ENCODE data around the gene CASP7. TPM values are rescaled to one million over a fixed set of nuclear protein-coding genes. Genes with fewer than 3 reads are reported as not detected.

Gene CASP7
- total RNA-seq, 1 experiment from 2014 or later = 38.2 TPM

DNA sequence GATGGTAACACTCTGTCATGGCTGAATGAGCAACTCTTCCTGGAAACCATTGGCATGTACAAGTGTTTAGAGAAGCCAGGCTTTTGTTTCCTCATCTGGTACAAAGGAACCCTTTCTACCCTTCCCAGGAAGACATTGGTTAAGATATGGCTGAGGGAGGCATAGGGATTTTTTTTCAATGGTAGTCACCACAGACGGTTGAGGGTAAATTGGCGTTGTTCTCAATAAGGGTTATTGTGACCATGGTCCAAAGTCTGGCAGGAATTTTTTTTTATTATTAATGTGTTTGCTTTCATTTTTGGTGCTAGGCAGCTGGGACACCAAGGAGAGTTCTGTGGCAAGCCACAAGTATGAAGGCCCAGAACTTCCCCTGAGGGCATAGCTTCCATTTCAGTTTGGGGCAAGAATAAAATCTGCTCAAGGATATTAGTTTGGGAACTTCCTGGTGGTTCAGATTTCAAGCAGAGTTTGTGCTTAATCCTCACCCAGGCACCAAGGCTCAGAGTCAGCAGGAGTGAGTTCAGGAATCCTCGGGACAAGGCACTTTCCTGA is 71.5 kb downstream of the CASP7 start, which contains the start of gene PLEKHS1:
PLEKHS1 (plus strand) TSS at position 502 of the 552 bp plus-strand sequence. CDS start 3,596 bp downstream, outside the sequence.
- Histone ChIP-seq H3K4me1 (ENCODE audit: control insufficient read depth, insufficient read depth, low read length) (no peaks in the 10 kb centered on the region), H3K27me3 (ENCODE audit: control insufficient read depth, insufficient read depth, low read length) (peaks cover 3% of the 10 kb centered on the region; the same call in 1 of the 2 replicates), H3K36me3 (ENCODE audit: control insufficient read depth, insufficient read depth, low read length) (no peaks in the 10 kb centered on the region), H3K27ac (ENCODE audit: low read length) (no peak within 1 kb of the TSS), H3K4me3 (ENCODE audit: low read depth in 2 of 2, low read length in 2 of 2) (no peak within 1 kb of the TSS), H3K9me3 (ENCODE audit: control insufficient read depth, insufficient read depth, low read depth, low read length) (no peaks in the 10 kb centered on the region)
- no peak for ATAC-seq
- DNase-seq (ENCODE audit: low read depth, low spot score) = no peak
- intact Hi-C loops (cut with micrococcal nuclease; ENCODE audit: unreplicated experiment) = no loop called here
- BruUV-seq (replicated peaks) = no TSS peak
- ChIA-PET CTCF (no interaction called here), POLR2A (no interaction called here)
- in situ Hi-C loops (cut with HindIII; ENCODE audit: low pct_unique_long_range_greater_than_20kb, low sequenced_read_pairs) = no loop called here
- TF ChIP-seq, protein P1, sequence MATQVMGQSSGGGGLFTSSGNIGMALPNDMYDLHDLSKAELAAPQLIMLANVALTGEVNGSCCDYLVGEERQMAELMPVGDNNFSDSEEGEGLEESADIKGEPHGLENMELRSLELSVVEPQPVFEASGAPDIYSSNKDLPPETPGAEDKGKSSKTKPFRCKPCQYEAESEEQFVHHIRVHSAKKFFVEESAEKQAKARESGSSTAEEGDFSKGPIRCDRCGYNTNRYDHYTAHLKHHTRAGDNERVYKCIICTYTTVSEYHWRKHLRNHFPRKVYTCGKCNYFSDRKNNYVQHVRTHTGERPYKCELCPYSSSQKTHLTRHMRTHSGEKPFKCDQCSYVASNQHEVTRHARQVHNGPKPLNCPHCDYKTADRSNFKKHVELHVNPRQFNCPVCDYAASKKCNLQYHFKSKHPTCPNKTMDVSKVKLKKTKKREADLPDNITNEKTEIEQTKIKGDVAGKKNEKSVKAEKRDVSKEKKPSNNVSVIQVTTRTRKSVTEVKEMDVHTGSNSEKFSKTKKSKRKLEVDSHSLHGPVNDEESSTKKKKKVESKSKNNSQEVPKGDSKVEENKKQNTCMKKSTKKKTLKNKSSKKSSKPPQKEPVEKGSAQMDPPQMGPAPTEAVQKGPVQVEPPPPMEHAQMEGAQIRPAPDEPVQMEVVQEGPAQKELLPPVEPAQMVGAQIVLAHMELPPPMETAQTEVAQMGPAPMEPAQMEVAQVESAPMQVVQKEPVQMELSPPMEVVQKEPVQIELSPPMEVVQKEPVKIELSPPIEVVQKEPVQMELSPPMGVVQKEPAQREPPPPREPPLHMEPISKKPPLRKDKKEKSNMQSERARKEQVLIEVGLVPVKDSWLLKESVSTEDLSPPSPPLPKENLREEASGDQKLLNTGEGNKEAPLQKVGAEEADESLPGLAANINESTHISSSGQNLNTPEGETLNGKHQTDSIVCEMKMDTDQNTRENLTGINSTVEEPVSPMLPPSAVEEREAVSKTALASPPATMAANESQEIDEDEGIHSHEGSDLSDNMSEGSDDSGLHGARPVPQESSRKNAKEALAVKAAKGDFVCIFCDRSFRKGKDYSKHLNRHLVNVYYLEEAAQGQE (IDR thresholded peaks at IDR 0.05; ENCODE audit: insufficient read depth in 1 of 2, low read depth in 2 of 2, low read length in 1 of 2) = no peak
- TF ChIP-seq POLR2AphosphoS5 (IDR thresholded peaks at IDR 0.05; ENCODE audit: low read depth, low read length) (no peak), SIN3A (IDR thresholded peaks at IDR 0.05; ENCODE audit: borderline replicate concordance, insufficient read depth, low read depth, low read length) (no peak), TCF7L2 (IDR thresholded peaks at IDR 0.05; ENCODE audit: low read depth, low read length) (no peak)
- TF ChIP-seq, protein P2, sequence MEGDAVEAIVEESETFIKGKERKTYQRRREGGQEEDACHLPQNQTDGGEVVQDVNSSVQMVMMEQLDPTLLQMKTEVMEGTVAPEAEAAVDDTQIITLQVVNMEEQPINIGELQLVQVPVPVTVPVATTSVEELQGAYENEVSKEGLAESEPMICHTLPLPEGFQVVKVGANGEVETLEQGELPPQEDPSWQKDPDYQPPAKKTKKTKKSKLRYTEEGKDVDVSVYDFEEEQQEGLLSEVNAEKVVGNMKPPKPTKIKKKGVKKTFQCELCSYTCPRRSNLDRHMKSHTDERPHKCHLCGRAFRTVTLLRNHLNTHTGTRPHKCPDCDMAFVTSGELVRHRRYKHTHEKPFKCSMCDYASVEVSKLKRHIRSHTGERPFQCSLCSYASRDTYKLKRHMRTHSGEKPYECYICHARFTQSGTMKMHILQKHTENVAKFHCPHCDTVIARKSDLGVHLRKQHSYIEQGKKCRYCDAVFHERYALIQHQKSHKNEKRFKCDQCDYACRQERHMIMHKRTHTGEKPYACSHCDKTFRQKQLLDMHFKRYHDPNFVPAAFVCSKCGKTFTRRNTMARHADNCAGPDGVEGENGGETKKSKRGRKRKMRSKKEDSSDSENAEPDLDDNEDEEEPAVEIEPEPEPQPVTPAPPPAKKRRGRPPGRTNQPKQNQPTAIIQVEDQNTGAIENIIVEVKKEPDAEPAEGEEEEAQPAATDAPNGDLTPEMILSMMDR (IDR thresholded peaks at IDR 0.05) = no peak

DNA sequence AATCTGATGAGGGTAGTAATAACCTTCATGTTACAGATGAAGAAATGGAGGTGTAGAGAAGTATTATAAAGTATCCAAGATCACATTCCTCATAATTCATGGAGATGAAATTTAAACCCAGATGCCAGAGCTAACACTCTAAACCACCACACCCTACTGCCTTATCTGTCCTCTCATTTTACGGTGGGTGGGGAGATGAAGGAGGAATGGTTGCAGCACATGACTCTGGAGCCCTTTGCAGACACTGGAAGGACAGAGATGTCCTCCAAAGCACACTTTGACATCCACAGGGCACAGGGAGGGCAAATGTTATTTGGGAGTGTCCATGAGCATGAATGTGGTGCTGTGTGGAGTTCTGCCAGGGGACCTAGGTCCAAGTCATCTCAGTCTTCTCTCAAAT is 72.8 kb downstream of the CASP7 start:
- in situ Hi-C loops (cut with HindIII; ENCODE audit: low pct_unique_long_range_greater_than_20kb, low sequenced_read_pairs) = no loop called here
- DNase-seq (ENCODE audit: low read depth, low spot score) (no peak), ATAC-seq (no peak)
- Histone ChIP-seq H3K4me1 (ENCODE audit: control insufficient read depth, insufficient read depth, low read length) (no peaks in the 10 kb centered on the region), H3K36me3 (ENCODE audit: control insufficient read depth, insufficient read depth, low read length) (no peaks in the 10 kb centered on the region), H3K4me3 (ENCODE audit: low read depth in 2 of 2, low read length in 2 of 2) (no peak overlapping the region), H3K27me3 (ENCODE audit: control insufficient read depth, insufficient read depth, low read length) (peaks cover 3% of the 10 kb centered on the region; the same call in 1 of the 2 replicates), H3K27ac (ENCODE audit: low read length) (no peak overlapping the region), H3K9me3 (ENCODE audit: control insufficient read depth, insufficient read depth, low read depth, low read length) (no peaks in the 10 kb centered on the region)
- TF ChIP-seq TCF7L2 (IDR thresholded peaks at IDR 0.05; ENCODE audit: low read depth, low read length) (no peak), POLR2AphosphoS5 (IDR thresholded peaks at IDR 0.05; ENCODE audit: low read depth, low read length) (no peak), SIN3A (IDR thresholded peaks at IDR 0.05; ENCODE audit: borderline replicate concordance, insufficient read depth, low read depth, low read length) (no peak)
- TF ChIP-seq, protein P2 (IDR thresholded peaks at IDR 0.05) = no peak
- TF ChIP-seq, protein P1 (IDR thresholded peaks at IDR 0.05; ENCODE audit: insufficient read depth in 1 of 2, low read depth in 2 of 2, low read length in 1 of 2) = no peak
- ChIA-PET POLR2A (no interaction called here), CTCF (no interaction called here)
- intact Hi-C loops (cut with micrococcal nuclease; ENCODE audit: unreplicated experiment) = no loop called here
- no TSS peak for BruUV-seq (replicated peaks)

All from Panc1 (cell line).